Activated CD8-positive, alpha-beta memory T cell treated with anti-CD3 and anti-CD28 coated beads, Interleukin-2, amount 50 U/mL, for 1 hour (primary cell): ENCODE data around the gene LRRTM2.

ENCODE experiments used
- DNase-seq: peaks from one replicate; pipeline ENCODE4 v3.0.0-alpha.2; 2020; ENCODE audit errors: extremely low read depth

The LRRTM2 gene

DNA sequence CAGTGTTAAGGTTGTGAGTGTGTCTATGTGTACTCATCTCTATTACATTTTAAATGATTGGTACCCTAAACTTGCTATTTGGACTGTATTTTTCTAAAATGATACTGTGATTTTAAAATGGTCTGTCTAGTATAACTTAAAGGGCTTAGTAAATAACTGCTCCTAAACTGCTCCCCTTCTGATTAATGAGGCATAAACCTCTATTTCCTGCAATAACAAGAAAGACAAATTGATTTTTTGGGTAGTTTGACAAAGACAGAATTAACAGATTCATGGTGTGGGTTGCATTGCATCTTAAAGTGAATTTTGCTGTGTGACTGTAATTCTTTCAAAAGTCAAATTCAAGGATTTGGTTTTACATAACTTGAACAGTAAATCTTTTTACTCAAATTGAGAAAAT lies 8.1 kb upstream of the LRRTM2 start:
- DNase-seq: no peak

GRCh38 chr5:138878437-138879235 lies 3.5 kb upstream of the LRRTM2 start:
- DNase-seq: no peak

- no peak for DNase-seq
These were observed 1.7 kb upstream of the LRRTM2 start for GRCh38 chr5:138876811-138877210.

- no peak for DNase-seq
These were observed 811 bp upstream of the LRRTM2 start for GRCh38 chr5:138875946-138876345.

DNA sequence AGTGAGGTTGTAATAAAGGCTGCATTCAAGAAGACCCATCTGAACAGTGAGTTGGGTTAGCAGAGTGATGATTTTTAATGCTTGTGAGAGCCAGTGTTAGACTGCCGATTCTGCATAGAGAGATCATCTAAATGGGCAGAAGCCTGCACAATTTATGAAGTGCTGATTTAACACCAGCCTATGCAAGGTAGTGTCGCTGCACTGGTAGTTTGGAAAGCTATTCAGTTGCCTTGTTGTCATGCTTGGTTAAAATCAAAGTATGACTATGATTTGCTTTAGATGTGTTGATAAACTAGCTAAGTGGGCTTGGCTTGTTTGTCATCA lies 379 bp upstream of the LRRTM2 start:
- no peak for DNase-seq

- DNase-seq: no peak
These were observed 894 bp downstream of the LRRTM2 start for GRCh38 chr5:138874241-138874640.

GRCh38 chr5:138873466-138874221 lies 1.5 kb downstream of the LRRTM2 start:
- DNase-seq: no peak

DNA sequence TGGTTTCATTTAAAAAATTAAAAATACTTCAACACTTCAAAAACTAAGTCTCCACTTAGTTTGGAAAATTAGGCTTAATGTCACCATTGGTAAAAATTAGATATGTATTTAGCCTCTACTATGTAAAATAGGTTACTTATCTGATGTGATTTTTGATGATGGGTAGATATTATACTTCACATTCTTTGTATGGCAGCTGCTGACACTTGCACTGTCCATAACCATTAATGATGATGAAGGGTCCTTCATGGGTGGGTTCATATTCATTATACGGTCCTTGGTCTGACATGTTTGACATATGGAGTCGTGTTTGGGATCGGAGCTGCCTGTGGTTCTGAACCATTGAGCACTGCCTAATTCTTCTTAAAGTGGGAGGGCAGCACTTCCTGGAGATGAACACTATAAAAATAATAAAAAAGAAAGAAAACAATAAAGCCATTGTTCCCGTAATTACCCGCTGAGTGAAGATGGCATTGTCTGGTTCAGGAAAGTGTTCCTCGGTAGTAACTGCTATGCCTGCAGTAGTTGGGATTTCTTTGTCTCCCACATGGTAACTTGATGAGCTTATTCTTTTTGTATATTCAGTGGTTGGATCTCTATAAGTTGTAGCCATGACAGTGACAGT lies 2.2 kb downstream of the LRRTM2 start:
- DNase-seq: no peak

GRCh38 chr5:138870611-138871010 lies 4.5 kb downstream of the LRRTM2 start:
- no peak for DNase-seq

DNA sequence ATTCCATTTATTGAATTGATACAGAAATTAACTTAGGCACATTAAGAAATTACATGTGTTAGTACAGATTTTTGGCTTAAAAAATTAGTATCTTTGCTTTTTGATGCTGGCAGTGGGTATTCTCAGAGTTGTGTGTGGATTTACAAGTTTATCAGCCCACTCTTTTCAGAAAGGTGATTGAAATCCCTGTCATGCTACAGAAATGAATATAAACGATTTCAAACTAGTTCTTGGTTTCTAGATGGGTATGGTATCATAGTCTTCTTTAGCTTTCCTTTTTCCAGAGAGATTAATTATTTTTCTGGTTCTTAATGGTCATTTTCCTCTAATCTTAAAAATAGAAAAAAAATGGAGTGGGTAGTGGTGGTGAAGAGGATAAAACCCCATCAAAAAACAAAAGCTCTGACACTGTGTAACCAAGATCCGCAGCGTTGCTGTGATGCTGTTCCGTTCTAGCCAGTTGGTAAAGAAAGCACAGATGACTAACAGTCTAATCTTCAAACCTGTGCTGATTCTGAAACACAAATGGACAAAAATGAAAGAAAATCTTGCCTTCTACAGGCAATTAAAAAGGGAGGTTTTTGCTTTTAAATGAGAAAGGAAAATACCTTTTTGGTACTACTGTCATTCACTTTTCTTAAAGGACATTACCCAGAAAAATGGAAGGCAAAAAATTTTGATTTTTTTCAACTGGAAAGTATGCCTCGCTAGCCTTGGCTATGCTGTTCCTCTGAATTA lies 5.2 kb downstream of the LRRTM2 start:
- no peak for DNase-seq

GRCh38 chr5:138869038-138869437 lies 6.1 kb downstream of the LRRTM2 start:
- DNase-seq: no peak

DNA sequence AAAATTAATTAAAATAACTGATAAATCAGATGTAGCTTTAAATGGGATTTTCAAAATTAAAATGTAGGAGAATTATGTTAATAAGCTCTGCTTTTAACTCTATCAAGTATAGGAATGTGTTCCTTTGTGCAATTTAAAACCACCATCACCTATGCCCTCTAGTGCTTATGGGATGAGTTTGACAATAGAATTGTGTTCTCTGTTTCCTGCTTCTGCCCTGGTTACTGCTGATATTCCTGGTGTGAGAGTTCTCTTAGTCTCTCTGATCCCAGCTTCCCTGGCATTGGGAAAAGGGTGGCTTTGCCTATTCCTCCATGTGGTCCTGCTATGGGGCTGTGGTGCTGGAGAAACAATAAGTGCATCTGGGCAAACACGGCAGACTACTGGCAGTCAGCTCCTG lies 8.1 kb downstream of the LRRTM2 start:
- no peak for DNase-seq

- DNase-seq: no peak
These were observed 22.0 kb downstream of the LRRTM2 start for GRCh38 chr5:138853132-138853531.

DNA sequence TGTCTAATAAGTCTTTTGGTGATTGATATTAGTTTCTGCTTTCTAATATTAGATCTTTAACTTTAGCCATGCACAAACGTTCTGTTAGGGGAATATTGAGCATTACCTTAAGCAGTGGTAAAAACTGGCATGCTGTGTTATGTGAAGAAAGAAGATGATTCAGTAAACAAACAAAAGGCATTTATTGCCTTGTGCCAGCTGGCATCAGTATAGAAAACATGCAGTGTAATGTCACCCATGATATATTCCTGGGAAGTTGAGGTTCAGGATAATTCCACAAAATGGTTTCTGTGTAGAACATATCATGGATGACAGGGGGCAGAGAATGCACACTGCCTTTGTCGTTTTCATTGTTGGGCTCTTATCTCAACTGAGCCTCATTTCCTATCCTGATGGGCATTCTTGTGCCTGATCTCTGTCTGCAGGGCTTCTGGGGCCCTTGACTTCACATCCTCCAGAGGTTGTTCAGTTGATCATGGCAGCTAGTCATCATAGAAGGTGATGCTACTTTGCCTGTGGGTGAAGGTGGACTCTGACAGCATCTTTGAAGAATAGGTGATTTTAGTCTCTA lies 24.2 kb downstream of the LRRTM2 start:
- no peak for DNase-seq

GRCh38 chr5:138849882-138850281 lies 25.3 kb downstream of the LRRTM2 start:
- DNase-seq: no peak

- DNase-seq: no peak
These were observed 25.7 kb downstream of the LRRTM2 start for GRCh38 chr5:138849439-138849838.

DNA sequence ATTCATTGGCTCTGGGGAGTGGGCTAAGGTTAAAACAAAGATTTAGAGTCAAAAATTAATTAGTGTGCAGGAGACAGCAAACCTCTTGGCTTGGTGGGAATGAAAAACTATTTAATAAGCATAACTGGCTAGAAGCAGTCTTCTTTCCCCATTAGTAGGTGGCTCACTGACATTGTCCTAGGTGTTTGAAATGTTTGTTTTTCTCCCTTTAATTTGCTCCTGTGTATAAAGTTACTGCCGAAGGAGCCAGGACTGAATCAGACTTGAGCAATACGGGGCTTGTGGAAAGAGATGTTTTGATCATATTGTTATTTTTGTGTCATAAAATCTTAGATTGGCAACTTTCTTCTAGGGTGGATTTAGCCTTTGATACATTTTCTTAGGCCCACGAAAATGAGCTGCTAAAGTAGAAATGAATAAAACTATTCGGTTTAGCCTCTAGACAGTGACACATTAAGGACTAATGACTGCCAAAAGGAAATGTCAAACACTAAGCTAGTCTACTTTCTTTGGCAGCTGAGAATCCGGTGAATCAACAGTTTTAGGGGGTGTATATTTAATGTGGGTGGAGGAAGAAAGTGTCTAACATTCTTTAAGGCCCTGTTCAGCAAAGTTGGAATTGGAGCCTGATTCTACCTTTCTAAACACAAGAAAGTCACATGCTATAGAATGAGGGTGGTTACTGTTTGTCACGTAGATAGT lies 30.2 kb downstream of the LRRTM2 start:
- no peak for DNase-seq

DNA sequence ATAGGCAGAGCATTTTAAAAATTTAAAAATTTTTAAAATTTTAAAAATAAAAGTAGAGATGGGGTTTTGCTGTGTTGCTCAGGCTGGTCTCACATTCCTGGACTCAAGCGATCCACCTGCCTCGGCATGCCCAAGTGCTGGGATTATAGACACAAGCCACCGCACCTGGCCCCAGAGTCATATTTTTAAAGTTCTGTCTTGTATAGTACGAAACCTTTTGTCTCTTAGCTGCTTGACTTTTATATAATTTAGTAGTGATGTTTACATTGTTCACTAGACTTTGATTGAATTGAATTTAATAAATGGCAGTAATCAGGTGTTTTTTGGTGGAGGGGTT lies 31.0 kb downstream of the LRRTM2 start:
- DNase-seq: no peak

DNA sequence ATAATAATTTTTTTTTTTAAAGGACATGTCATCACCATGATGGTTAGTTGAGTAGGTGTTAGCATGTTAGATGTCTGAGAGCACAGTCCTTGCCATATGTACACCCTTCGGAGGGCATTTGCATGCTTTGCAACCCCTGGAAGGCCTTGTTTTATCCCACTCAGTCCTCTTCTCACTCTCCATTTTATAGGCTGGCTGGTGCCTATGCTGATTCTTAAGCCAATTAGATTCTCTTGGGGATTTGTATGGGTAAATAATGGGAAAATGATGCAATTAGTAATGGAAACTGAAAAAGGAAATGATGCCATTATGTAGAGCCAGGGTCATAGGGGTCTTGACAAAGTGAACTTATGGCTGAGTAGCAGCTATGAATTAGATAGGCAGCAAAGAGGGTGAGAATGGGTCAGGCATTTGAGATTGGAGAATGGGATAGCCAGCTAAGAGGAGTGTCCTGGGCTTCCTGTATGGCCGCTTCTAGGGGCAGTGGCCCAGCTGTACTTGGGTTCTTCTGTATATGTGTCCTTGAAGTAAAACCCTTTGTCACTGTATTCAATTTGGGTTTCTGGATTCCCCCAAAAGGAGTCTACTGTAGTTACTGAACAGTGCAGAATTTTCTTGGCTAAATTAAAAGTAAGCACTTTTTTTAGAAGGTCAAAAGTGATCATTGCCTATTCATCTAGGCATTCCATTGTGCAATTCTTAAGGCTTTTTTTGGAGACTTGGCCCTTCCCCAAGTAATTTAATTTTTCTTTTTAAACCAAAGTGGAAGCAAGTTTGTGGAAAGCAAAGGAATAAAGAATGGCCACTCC lies 31.6 kb downstream of the LRRTM2 start:
- no peak for DNase-seq

GRCh38 chr5:138841531-138841930 lies 33.6 kb downstream of the LRRTM2 start:
- DNase-seq: no peak

GRCh38 chr5:138840103-138840502 lies 35.0 kb downstream of the LRRTM2 start:
- DNase-seq: no peak
